ENCODE data around the gene REEP3.

- TF ChIP-seq EZH2 (IDR thresholded peaks at IDR 0.05; ENCODE audit: insufficient read depth, poor library complexity, severe bottlenecking): no peak
- TF ChIP-seq EZH2phosphoT487 (IDR thresholded peaks at IDR 0.05; ENCODE audit: insufficient read depth, low read depth): no peak
These were observed 98.2 kb downstream of the REEP3 start for GRCh38 chr10:63619426-63619825.
